ENCODE data around the gene TMED6. TPM values are rescaled to one million over a fixed set of nuclear protein-coding genes. Genes with fewer than 3 reads are reported as not detected.
A peak's percentile ranks its signal among the peaks of the same experiment; 100 is the strongest.

TMED6 gene
- total RNA-seq, 1 experiment from 2014 or later, result 0.59 TPM

- peaks cover 44% of the 10 kb centered on the region for H3K4me1 ChIP-seq (replicated peaks; ENCODE audit: insufficient read depth)
- TF ChIP-seq CTCF (conservative IDR thresholded peaks at IDR 0.05) (no peak), EZH2 (IDR thresholded peaks at IDR 0.05; ENCODE audit: low read depth) (no peak)
- H3K79me2 ChIP-seq (ENCODE audit: low read depth), result peaks cover 54% of the 10 kb centered on the region
- intact Hi-C loops (cut with micrococcal nuclease; ENCODE audit: unreplicated experiment), result loop anchor here (1.0 to 10.0 kb wide), 2 partner anchors 10 to 435 kb away; partner anchors contain the start of genes COG8, NIP7 and WWP2
- CTCF ChIA-PET, result interaction anchor here (0.6 kb wide), 1 partner anchor 24 kb away, joined by 4 read pairs; no protein-coding TSS in a partner anchor
- TSS peak; percentile 21 for BruUV-seq (replicated peaks)
- no peaks in the 10 kb centered on the region for H3K9me3 ChIP-seq (ENCODE audit: insufficient read depth, low read depth)
- H3K36me3 ChIP-seq (ENCODE audit: low read depth), result peaks cover 29% of the 10 kb centered on the region
- peak overlapping the region; percentile 64; the same call in 1 of the 2 replicates for H3K27ac ChIP-seq
- no peaks in the 10 kb centered on the region for H3K9me2 ChIP-seq (ENCODE audit: insufficient read depth)
- H4K20me1 ChIP-seq (ENCODE audit: insufficient read depth), result peaks cover 49% of the 10 kb centered on the region
- peak overlapping the region; percentile 98 for H3K4me2 ChIP-seq
- DNase-seq, result no peak
- POLR2A ChIA-PET (ENCODE audit: unreplicated experiment), result interaction anchor here (0.6 to 0.7 kb wide), 2 partner anchors 9 to 1150 kb away, joined by 4 to 6 read pairs; no protein-coding TSS in a partner anchor
- peaks cover 29% of the 10 kb centered on the region; the same call in 1 of the 2 replicates for H3F3A ChIP-seq (ENCODE audit: insufficient read depth, low read depth)
- no peaks in the 10 kb centered on the region for H3K27me3 ChIP-seq (ENCODE audit: insufficient read depth, low read depth)
- peak overlapping the region; percentile 87 for H3K4me3 ChIP-seq
- H2AFZ ChIP-seq, result peak overlapping the region; percentile 65; the same call in 1 of the 2 replicates
Measured at GRCh38 chr16:69329369-69330285, 22.0 kb downstream of the TMED6 start.

- Histone ChIP-seq H3K9me3 (ENCODE audit: insufficient read depth, low read depth) (no peaks in the 10 kb centered on the region), H3K9me2 (ENCODE audit: insufficient read depth) (no peaks in the 10 kb centered on the region), H3K4me3 (peak overlapping the region; percentile 87), H3K79me2 (ENCODE audit: low read depth) (peaks cover 60% of the 10 kb centered on the region), H3K4me2 (peak overlapping the region; percentile 98), H3K4me1 (replicated peaks; ENCODE audit: insufficient read depth) (peaks cover 44% of the 10 kb centered on the region), H3F3A (ENCODE audit: insufficient read depth, low read depth) (peaks cover 31% of the 10 kb centered on the region; the same call in 1 of the 2 replicates), H2AFZ (no peak overlapping the region), H3K27me3 (ENCODE audit: insufficient read depth, low read depth) (no peaks in the 10 kb centered on the region), H3K27ac (no peak overlapping the region), H3K36me3 (ENCODE audit: low read depth) (peaks cover 23% of the 10 kb centered on the region), H4K20me1 (ENCODE audit: insufficient read depth) (peaks cover 57% of the 10 kb centered on the region)
- TF ChIP-seq CTCF (conservative IDR thresholded peaks at IDR 0.05), result no peak
- no peak for TF ChIP-seq EZH2 (IDR thresholded peaks at IDR 0.05; ENCODE audit: low read depth)
- ChIA-PET POLR2A (ENCODE audit: unreplicated experiment) (interaction anchor here (0.7 kb wide), 1 partner anchor 1150 kb away, joined by 6 read pairs; no protein-coding TSS in a partner anchor), CTCF (no interaction called here)
- DNase-seq, result peak in 1 of 2 experiments; percentile 49
- intact Hi-C loops (cut with micrococcal nuclease; ENCODE audit: unreplicated experiment), result no loop called here
- BruUV-seq (replicated peaks), result no TSS peak
Measured at GRCh38 chr16:69328854-69329316, 22.7 kb downstream of the TMED6 start.

DNA sequence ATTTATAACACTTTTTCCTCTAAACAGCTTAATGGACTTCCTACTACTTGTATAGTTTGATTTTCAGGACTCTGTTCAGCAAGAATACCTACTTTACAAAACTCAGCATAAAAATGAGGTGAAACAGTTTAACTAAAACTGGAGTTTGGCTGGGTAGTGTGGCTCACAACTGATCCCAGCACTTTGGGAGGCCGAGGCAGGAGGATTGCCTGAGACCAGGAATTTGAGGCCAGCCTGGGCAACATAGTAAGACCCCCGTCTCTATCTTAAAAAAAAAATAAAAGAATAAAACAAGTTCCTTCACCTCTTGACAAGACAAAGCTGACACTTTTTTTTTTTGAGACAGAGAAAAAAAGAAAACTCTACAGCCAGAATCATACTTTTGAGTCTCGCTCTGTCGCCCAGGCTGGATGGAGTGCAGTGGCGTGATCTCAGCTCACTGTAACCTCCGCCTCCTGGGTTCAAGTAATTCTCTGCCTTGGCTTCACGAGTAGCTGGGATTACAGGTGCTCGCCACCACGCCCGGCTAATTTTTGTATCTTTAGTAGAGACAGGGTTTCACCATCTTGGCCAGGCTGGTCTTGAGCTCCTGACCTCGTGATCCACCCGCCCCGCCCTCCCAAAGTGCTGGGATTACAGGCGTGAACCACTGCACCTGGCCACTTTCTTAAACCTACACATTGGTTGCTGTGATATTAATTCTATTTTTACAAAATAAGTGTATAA lies 23.8 kb downstream of the TMED6 start:
- Histone ChIP-seq H3K79me2 (ENCODE audit: low read depth) (peaks cover 70% of the 10 kb centered on the region), H2AFZ (no peak overlapping the region), H4K20me1 (ENCODE audit: insufficient read depth) (peaks cover 66% of the 10 kb centered on the region), H3K4me3 (peak overlapping the region; percentile 87), H3K27ac (no peak overlapping the region), H3K9me2 (ENCODE audit: insufficient read depth) (no peaks in the 10 kb centered on the region), H3K9me3 (ENCODE audit: insufficient read depth, low read depth) (no peaks in the 10 kb centered on the region), H3F3A (ENCODE audit: insufficient read depth, low read depth) (peaks cover 32% of the 10 kb centered on the region; the same call in 1 of the 2 replicates), H3K27me3 (ENCODE audit: insufficient read depth, low read depth) (no peaks in the 10 kb centered on the region), H3K4me2 (peak overlapping the region; percentile 98), H3K4me1 (replicated peaks; ENCODE audit: insufficient read depth) (peaks cover 44% of the 10 kb centered on the region), H3K36me3 (ENCODE audit: low read depth) (peaks cover 22% of the 10 kb centered on the region)
- no peak for DNase-seq
- ChIA-PET POLR2A (ENCODE audit: unreplicated experiment) (no interaction called here), CTCF (interaction anchor here (0.5 to 0.6 kb wide), 3 partner anchors 42 to 483 kb away, joined by 5 to 11 read pairs (median 8); no protein-coding TSS in a partner anchor)
- intact Hi-C loops (cut with micrococcal nuclease; ENCODE audit: unreplicated experiment), result no loop called here
- TF ChIP-seq CTCF (conservative IDR thresholded peaks at IDR 0.05), result no peak
- TF ChIP-seq EZH2 (IDR thresholded peaks at IDR 0.05; ENCODE audit: low read depth), result no peak
- no TSS peak for BruUV-seq (replicated peaks)

All from PC-9 (cell line).